Measurements from ENCODE around the gene SEMA3G.

- no peak for TF ChIP-seq POLR2AphosphoS5 (IDR thresholded peaks at IDR 0.05; ENCODE audit: low read depth, low read length)
- no peak for TF ChIP-seq TAF1 (IDR thresholded peaks at IDR 0.05; ENCODE audit: borderline replicate concordance, insufficient read depth, low read length)
- TF ChIP-seq REST (IDR thresholded peaks at IDR 0.05; ENCODE audit: insufficient read depth in 1 of 2, low read depth in 2 of 2, low read length in 2 of 2): no peak
- TF ChIP-seq FOXP2 (optimal IDR thresholded peaks at IDR 0.05; ENCODE audit: borderline replicate concordance, extremely low read depth, extremely low read length, insufficient read depth): no peak
- TF ChIP-seq SIN3A (IDR thresholded peaks at IDR 0.05; ENCODE audit: borderline replicate concordance, insufficient read depth, low read length): no peak
These were observed 47.2 kb upstream of the SEMA3G start for GRCh38 chr3:52492059-52492458.
